Measurements from ENCODE around the gene AK1. TPM values are rescaled to one million over a fixed set of nuclear protein-coding genes. Genes with fewer than 3 reads are reported as not detected.

Gene AK1
- total and polyA plus RNA-seq, 9 of the 15 experiments (the other 6 are each of a cell fraction or from before 2014, with no cell fraction given): 10.1 to 71.8 (median 39.0) TPM

DNA sequence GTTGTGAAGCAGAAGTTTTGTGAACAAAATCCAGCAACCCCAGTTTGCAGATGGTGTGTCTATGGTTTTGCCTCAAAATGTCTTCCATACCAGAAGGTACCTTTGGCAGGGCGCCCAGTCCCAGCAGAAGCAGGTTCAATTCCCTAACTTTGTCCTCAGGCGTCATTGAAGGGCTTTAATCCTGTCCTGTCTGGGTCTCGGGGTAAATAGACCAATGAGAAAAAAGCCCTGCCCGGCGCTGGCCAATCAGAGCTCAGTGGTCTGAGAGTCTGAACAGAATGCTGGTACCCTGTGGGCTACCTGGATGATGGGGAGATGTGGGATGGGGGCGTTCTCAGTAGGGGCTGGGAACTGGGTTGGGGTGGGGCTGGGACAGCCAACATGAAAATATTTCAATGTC, 45.6 kb upstream of the AK1 start:
- ATAC-seq: no peak
- no peaks in the 10 kb centered on the region for H3K9me1 ChIP-seq (ENCODE audit: control insufficient read depth, insufficient read depth, low read length)
- H3K36me3 ChIP-seq (ENCODE audit: control insufficient read depth, insufficient read depth, low read length): no peaks in the 10 kb centered on the region
- peak in 3 of 4 experiments; percentile 73 to 81 (median 80) for DNase-seq (ENCODE audit: extremely low read depth in 1 of 4, low spot score in 3 of 4)
- WGBS (ENCODE audit: insufficient coverage, low coverage, missing lambda C conversion rate): 19% methylated on average over 6 of the region's 6 CpGs
- no peak overlapping the region for H2AFZ ChIP-seq (ENCODE audit: low read depth, low read length)
- H3K9me3 ChIP-seq (replicated peaks; ENCODE audit: control insufficient read depth, insufficient read depth, low read depth, low read length): no peaks in the 10 kb centered on the region
- ChIA-PET POLR2A (interaction anchor here (0.6 to 0.9 kb wide), 2 partner anchors 82 to 147 kb away, joined by 3 to 4 read pairs; no protein-coding TSS in a partner anchor), CTCF (ENCODE audit: low intra/inter-chr PET ratio) (interaction anchor here (4.3 kb wide), 1 partner anchor 187 kb away, joined by 34 read pairs; the partner anchor contains the start of gene TOR2A)
- no peak overlapping the region for H3K27ac ChIP-seq (ENCODE audit: extremely low read depth, low read depth, low read length)
- H3K79me2 ChIP-seq (ENCODE audit: control insufficient read depth, insufficient read depth, low read length): no peaks in the 10 kb centered on the region
- H4K20me1 ChIP-seq (replicated peaks; ENCODE audit: control insufficient read depth, insufficient read depth, low read length): no peaks in the 10 kb centered on the region
- H3K9ac ChIP-seq (ENCODE audit: insufficient read depth in 1 of 2, low read depth in 2 of 2, low read length in 2 of 2): no peak overlapping the region
- no peaks in the 10 kb centered on the region for H3K27me3 ChIP-seq (ENCODE audit: control insufficient read depth in 2 of 2, insufficient read depth in 2 of 2, low read length in 2 of 2)
- TF ChIP-seq, protein P1, sequence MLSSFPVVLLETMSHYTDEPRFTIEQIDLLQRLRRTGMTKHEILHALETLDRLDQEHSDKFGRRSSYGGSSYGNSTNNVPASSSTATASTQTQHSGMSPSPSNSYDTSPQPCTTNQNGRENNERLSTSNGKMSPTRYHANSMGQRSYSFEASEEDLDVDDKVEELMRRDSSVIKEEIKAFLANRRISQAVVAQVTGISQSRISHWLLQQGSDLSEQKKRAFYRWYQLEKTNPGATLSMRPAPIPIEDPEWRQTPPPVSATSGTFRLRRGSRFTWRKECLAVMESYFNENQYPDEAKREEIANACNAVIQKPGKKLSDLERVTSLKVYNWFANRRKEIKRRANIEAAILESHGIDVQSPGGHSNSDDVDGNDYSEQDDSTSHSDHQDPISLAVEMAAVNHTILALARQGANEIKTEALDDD (IDR thresholded peaks at IDR 0.05): no peak
- peak; percentile 8 for TF ChIP-seq RBM25 (IDR thresholded peaks at IDR 0.05; ENCODE audit: low read depth, low read length, severe bottlenecking)
- TF ChIP-seq NFYB (IDR thresholded peaks at IDR 0.05; ENCODE audit: extremely low read depth, insufficient read length): peak; percentile 84
- no peak for TF ChIP-seq ZNF12 (CRISPR knock-in tag; IDR thresholded peaks at IDR 0.05)
- peak; percentile 47 for TF ChIP-seq NFIC (IDR thresholded peaks at IDR 0.05)
- TF ChIP-seq CEBPB (tag; IDR thresholded peaks at IDR 0.05): no peak
- TF ChIP-seq FOS (IDR thresholded peaks at IDR 0.05; ENCODE audit: extremely low read depth, insufficient read length): peak; percentile 49
- no TSS peak for BruUV-seq (replicated peaks)
- H3K4me3 ChIP-seq: no peak overlapping the region
- peaks cover 28 to 47% of the 10 kb centered on the region in 2 experiments for H3K4me1 ChIP-seq (replicated peaks in 1 of 2; ENCODE audit: control insufficient read depth in 2 of 2, insufficient read depth in 2 of 2, low read length in 2 of 2)
- intact Hi-C loops (cut with micrococcal nuclease): loop anchor here (5.0 kb wide), 1 partner anchor 331 kb away; no protein-coding TSS in a partner anchor
- in situ Hi-C loops (cut with MboI): loop anchor here (10.0 to 25.0 kb wide), 2 partner anchors 708 to 986 kb away; no protein-coding TSS in a partner anchor
- H3K4me2 ChIP-seq (ENCODE audit: insufficient read depth, low read length): no peak overlapping the region
- FAIRE-seq: no peak
